Measurements from ENCODE around the gene ARHGAP22. TPM values are rescaled to one million over a fixed set of nuclear protein-coding genes. Genes with fewer than 3 reads are reported as not detected.

Gene ARHGAP22
- total RNA-seq, 1 experiment from 2014 or later, result 13.5 TPM

DNA sequence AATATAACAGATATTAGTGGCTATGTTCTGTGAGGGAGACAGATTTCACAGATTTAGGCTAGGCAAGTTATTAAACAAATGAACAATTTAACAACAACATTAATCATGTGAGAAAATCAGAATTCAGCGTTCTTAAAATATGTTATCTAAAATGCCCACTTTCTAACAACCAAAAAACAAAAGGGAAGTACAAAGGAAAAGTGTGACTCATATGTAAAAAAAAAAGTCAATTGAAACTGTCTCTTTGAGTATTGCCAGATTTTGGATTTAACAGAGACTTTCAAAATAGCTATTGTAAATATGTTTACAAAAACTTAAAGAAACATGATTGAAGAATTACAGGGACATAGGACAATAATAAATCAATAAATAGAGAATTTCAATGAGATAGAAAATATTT, 34.8 kb upstream of the ARHGAP22 start:
- no peaks in the 10 kb centered on the region for H3K36me3 Mint-ChIP-seq (ENCODE audit: insufficient read depth, unreplicated experiment)
- Histone ChIP-seq H3K9me3 (peaks cover 11% of the 10 kb centered on the region), H3K36me3 (ENCODE audit: control insufficient read depth, insufficient read depth, low read length) (no peaks in the 10 kb centered on the region), H3K4me3 (ENCODE audit: low read depth, low read length) (no peak overlapping the region), H3K27me3 (replicated peaks; ENCODE audit: control insufficient read depth, insufficient read depth, low read length) (no peaks in the 10 kb centered on the region), H3K4me1 (no peaks in the 10 kb centered on the region)
- TF ChIP-seq, protein P1, sequence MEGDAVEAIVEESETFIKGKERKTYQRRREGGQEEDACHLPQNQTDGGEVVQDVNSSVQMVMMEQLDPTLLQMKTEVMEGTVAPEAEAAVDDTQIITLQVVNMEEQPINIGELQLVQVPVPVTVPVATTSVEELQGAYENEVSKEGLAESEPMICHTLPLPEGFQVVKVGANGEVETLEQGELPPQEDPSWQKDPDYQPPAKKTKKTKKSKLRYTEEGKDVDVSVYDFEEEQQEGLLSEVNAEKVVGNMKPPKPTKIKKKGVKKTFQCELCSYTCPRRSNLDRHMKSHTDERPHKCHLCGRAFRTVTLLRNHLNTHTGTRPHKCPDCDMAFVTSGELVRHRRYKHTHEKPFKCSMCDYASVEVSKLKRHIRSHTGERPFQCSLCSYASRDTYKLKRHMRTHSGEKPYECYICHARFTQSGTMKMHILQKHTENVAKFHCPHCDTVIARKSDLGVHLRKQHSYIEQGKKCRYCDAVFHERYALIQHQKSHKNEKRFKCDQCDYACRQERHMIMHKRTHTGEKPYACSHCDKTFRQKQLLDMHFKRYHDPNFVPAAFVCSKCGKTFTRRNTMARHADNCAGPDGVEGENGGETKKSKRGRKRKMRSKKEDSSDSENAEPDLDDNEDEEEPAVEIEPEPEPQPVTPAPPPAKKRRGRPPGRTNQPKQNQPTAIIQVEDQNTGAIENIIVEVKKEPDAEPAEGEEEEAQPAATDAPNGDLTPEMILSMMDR (IDR thresholded peaks at IDR 0.05; ENCODE audit: insufficient read depth in 1 of 2, low read depth in 1 of 2, low read length in 1 of 2, severe bottlenecking in 1 of 2, unreplicated experiment in 1 of 2), result no peak
- ChIA-PET POLR2A (no interaction called here), CTCF (interaction anchor here (3.6 kb wide), 1 partner anchor 17 kb away, joined by 13 read pairs; no protein-coding TSS in a partner anchor)
- intact Hi-C loops (cut with micrococcal nuclease; ENCODE audit: unreplicated experiment), result no loop called here
- no TSS peak for BruUV-seq (replicated peaks)
- no peak for DNase-seq
- H3K9me3 Mint-ChIP-seq (ENCODE audit: unreplicated experiment), result peaks cover 9% of the 10 kb centered on the region
- no peak overlapping the region for H3K27ac Mint-ChIP-seq (ENCODE audit: unreplicated experiment)
- H3K4me1 Mint-ChIP-seq (ENCODE audit: low read depth, unreplicated experiment), result no peaks in the 10 kb centered on the region
- H3K27me3 Mint-ChIP-seq (ENCODE audit: insufficient read depth, unreplicated experiment), result peaks cover 6% of the 10 kb centered on the region
- H3K4me3 Mint-ChIP-seq (ENCODE audit: unreplicated experiment), result no peak overlapping the region

DNA sequence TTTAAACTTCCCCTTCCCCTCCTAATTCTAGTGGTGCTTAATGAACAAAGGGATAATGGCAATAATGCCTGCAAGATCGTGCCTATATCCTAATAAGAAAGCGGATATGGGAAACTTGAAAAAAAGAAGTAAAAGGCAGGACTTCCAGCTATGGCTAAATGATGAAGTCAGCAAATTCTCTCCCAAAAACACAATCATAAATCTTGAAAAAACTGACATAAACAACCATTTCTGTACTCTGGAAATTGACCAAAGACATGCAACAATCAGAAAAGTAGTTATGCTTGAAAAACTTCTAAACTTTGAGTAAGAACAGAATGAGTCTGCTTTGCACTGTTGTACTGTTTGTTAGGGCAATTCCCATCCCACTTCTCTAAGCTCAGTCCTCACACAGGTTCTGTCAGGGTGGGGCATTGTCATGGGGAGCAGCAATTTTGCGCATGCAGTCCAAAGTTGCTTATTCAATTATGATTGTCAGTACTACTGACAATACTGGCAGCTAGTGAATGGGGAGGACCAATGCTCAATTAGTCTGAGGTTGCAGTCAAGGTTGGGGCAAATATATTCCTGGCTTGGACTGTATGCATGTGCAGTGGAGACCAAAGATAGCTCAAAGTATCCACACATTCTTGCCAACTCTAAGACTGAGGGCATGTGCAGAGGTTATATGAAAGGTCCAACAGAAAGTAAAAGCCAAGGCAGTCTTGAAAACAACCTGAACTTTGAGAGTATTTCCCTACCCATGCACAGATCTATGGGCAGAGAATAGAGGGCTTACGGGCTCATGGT, 34.1 kb upstream of the ARHGAP22 start:
- H3K27me3 ChIP-seq (replicated peaks; ENCODE audit: control insufficient read depth, insufficient read depth, low read length), result no peaks in the 10 kb centered on the region
- H3K27me3 Mint-ChIP-seq (ENCODE audit: insufficient read depth, unreplicated experiment), result peaks cover 6% of the 10 kb centered on the region
- H3K4me1 Mint-ChIP-seq (ENCODE audit: low read depth, unreplicated experiment), result no peaks in the 10 kb centered on the region
- ChIA-PET CTCF (interaction anchor here (3.6 kb wide), 1 partner anchor 17 kb away, joined by 13 read pairs; no protein-coding TSS in a partner anchor), POLR2A (no interaction called here)
- H3K4me3 ChIP-seq (ENCODE audit: low read depth, low read length), result no peak overlapping the region
- H3K36me3 Mint-ChIP-seq (ENCODE audit: insufficient read depth, unreplicated experiment), result no peaks in the 10 kb centered on the region
- no TSS peak for BruUV-seq (replicated peaks)
- no peaks in the 10 kb centered on the region for H3K4me1 ChIP-seq
- H3K4me3 Mint-ChIP-seq (ENCODE audit: unreplicated experiment), result no peak overlapping the region
- H3K9me3 ChIP-seq, result peaks cover 11% of the 10 kb centered on the region
- DNase-seq, result no peak
- H3K36me3 ChIP-seq (ENCODE audit: control insufficient read depth, insufficient read depth, low read length), result no peaks in the 10 kb centered on the region
- TF ChIP-seq, protein P1 (IDR thresholded peaks at IDR 0.05; ENCODE audit: insufficient read depth in 1 of 2, low read depth in 1 of 2, low read length in 1 of 2, severe bottlenecking in 1 of 2, unreplicated experiment in 1 of 2), result no peak
- H3K27ac Mint-ChIP-seq (ENCODE audit: unreplicated experiment), result no peak overlapping the region
- intact Hi-C loops (cut with micrococcal nuclease; ENCODE audit: unreplicated experiment), result no loop called here
- peaks cover 9% of the 10 kb centered on the region for H3K9me3 Mint-ChIP-seq (ENCODE audit: unreplicated experiment)

DNA sequence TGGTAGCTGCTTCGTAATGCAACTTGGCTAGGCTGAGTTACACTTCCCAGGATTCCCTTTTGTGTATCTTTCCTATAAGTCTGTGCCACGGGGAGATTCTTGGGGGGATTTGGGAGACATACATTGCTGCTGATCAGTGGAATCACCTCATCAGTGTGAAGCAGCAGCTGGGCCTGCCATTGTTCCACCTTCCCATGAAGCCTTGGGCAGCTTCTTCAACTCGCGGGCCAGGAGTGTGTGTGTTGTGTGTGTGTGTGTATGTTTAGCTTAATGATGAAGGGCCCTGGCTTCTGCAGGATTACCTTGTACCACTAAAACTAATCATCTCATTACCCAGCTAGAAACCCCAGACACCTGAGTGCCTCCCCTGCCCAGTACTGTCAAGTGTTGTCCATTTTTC, 33.3 kb upstream of the ARHGAP22 start:
- H3K27ac Mint-ChIP-seq (ENCODE audit: unreplicated experiment), result no peak overlapping the region
- H3K4me3 ChIP-seq (ENCODE audit: low read depth, low read length), result no peak overlapping the region
- BruUV-seq (replicated peaks), result no TSS peak
- no peaks in the 10 kb centered on the region for H3K4me1 ChIP-seq
- H3K9me3 ChIP-seq, result peaks cover 11% of the 10 kb centered on the region
- DNase-seq, result no peak
- H3K4me3 Mint-ChIP-seq (ENCODE audit: unreplicated experiment), result no peak overlapping the region
- POLR2A ChIA-PET, result no interaction called here
- H3K36me3 Mint-ChIP-seq (ENCODE audit: insufficient read depth, unreplicated experiment), result no peaks in the 10 kb centered on the region
- H3K27me3 ChIP-seq (replicated peaks; ENCODE audit: control insufficient read depth, insufficient read depth, low read length), result no peaks in the 10 kb centered on the region
- CTCF ChIA-PET, result interaction anchor here (0.6 to 3.6 kb wide), 2 partner anchors 18 to 33 kb away, joined by 3 to 13 read pairs; no protein-coding TSS in a partner anchor
- H3K36me3 ChIP-seq (ENCODE audit: control insufficient read depth, insufficient read depth, low read length), result no peaks in the 10 kb centered on the region
- TF ChIP-seq, protein P1 (IDR thresholded peaks at IDR 0.05; ENCODE audit: insufficient read depth in 1 of 2, low read depth in 1 of 2, low read length in 1 of 2, severe bottlenecking in 1 of 2, unreplicated experiment in 1 of 2), result no peak
- no peaks in the 10 kb centered on the region for H3K4me1 Mint-ChIP-seq (ENCODE audit: low read depth, unreplicated experiment)
- peaks cover 9% of the 10 kb centered on the region for H3K9me3 Mint-ChIP-seq (ENCODE audit: unreplicated experiment)
- intact Hi-C loops (cut with micrococcal nuclease; ENCODE audit: unreplicated experiment), result no loop called here
- H3K27me3 Mint-ChIP-seq (ENCODE audit: insufficient read depth, unreplicated experiment), result peaks cover 6% of the 10 kb centered on the region

All from Caco-2 (cell line).